Measurements from ENCODE around the gene GUK1.

DNA sequence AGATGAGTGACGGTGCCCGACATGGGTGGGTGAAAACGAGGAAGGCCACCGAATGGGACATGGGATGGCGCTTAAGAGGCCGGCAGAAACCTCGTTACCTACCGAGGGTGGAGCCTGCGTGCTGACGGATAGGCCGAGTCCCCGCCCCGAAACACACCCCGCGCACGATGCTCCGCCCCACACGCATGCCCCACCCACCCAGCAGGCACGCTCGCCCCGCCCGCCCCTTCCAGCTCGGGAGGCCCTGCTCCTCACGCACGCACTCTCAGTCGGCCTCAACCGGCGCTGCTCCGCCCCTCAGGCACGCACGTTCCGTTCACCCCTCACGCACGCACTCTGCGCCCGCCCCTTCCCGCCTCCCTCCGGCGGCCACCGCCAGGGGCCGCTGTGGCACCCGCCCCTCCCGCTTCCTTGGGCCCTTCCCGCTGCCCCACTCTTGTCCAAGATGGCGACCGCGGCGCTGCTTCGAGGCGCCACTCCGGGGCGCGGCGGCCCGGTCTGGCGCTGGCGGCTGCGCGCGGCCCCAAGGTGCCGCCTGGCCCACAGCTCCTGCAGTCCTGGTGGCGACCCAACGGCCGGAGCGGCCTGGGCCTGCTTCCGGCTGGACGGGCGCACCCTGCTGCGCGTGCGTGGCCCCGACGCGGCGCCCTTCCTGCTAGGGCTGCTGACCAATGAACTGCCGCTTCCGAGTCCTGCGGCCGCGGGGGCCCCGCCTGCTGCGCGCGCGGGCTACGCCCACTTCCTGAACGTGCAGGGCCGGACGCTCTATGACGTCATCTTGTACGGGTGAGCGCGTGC, 25.5 kb downstream of the GUK1 start, which contains the start of gene IBA57:
- TF ChIP-seq, protein P1, sequence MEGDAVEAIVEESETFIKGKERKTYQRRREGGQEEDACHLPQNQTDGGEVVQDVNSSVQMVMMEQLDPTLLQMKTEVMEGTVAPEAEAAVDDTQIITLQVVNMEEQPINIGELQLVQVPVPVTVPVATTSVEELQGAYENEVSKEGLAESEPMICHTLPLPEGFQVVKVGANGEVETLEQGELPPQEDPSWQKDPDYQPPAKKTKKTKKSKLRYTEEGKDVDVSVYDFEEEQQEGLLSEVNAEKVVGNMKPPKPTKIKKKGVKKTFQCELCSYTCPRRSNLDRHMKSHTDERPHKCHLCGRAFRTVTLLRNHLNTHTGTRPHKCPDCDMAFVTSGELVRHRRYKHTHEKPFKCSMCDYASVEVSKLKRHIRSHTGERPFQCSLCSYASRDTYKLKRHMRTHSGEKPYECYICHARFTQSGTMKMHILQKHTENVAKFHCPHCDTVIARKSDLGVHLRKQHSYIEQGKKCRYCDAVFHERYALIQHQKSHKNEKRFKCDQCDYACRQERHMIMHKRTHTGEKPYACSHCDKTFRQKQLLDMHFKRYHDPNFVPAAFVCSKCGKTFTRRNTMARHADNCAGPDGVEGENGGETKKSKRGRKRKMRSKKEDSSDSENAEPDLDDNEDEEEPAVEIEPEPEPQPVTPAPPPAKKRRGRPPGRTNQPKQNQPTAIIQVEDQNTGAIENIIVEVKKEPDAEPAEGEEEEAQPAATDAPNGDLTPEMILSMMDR (IDR thresholded peaks at IDR 0.05; ENCODE audit: low read length) = peak; percentile 88
- no peak for TF ChIP-seq EZH2 (optimal IDR thresholded peaks at IDR 0.05; ENCODE audit: low read depth, low read length)
